Liver (tissue), 3 donors: ENCODE data around the gene SHMT2.

Experiments used
- EGR1 ChIP-seq, 2 donors: IDR thresholded peaks; 2 replicates each; pipeline ENCODE4 v1.6.1; 2016 to 2018; ENCODE audit warnings: antibody characterized with exemption in 2 of 2, low read depth in 2 of 2
- HNF4G ChIP-seq: IDR thresholded peaks from 2 replicates; pipeline ENCODE4 v1.6.1; 2016; ENCODE audit warnings: antibody characterized with exemption
- JUND ChIP-seq, 2 donors: IDR thresholded peaks; 2 replicates each; pipeline ENCODE4 v1.6.1; 2016; ENCODE audit warnings: antibody characterized with exemption in 2 of 2
- RAD21 ChIP-seq, 2 donors: IDR thresholded peaks; 2 replicates each; pipeline ENCODE4 v1.6.1; 2016; ENCODE audit warnings: antibody characterized with exemption in 2 of 2, mild to moderate bottlenecking in 2 of 2
- YY1 ChIP-seq: IDR thresholded peaks from 2 replicates; pipeline ENCODE4 v1.6.1; 2016; ENCODE audit warnings: antibody characterized with exemption, mild to moderate bottlenecking
- TF ChIP-seq, protein P1 (sequence below): fragments of 150-350 bp; IDR thresholded peaks from 2 replicates; pipeline ENCODE4 v1.5.1; 2017; ENCODE audit warnings: improper control_type of control experiment, low read depth, low read length; ENCODE audit not compliant: missing input control
- TF ChIP-seq, protein P2 (sequence below): IDR thresholded peaks from 2 replicates; pipeline ENCODE4 v1.6.1; 2016; ENCODE audit warnings: antibody characterized with exemption, mild to moderate bottlenecking
- TF ChIP-seq, protein P3 (sequence below): IDR thresholded peaks from 2 replicates; pipeline ENCODE4 v1.6.1; 2016; ENCODE audit warnings: antibody characterized with exemption
- donor health status: healthy.
- donor health status: healthy.

DNA sequence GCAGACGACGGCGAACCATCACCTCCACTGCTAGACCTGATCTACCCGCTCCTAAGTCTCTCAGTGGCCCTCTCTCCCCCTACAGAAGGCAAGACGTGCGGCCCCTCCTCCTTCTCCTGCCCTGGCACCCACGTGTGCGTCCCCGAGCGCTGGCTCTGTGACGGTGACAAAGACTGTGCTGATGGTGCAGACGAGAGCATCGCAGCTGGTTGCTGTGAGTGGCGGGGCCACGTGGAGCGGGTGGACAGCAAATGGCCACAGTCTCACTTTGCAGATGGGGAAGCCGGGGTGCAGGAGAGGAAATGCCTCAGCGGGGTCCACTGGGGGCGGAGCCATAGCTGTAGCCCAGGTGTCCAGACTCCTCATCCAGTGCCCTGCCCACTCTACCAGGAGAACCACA is 34.3 kb upstream of the SHMT2 start:
- TF ChIP-seq HNF4G, result no peak
- TF ChIP-seq JUND (IDR thresholded peaks at IDR 0.05), result no peak
- TF ChIP-seq, protein P1, sequence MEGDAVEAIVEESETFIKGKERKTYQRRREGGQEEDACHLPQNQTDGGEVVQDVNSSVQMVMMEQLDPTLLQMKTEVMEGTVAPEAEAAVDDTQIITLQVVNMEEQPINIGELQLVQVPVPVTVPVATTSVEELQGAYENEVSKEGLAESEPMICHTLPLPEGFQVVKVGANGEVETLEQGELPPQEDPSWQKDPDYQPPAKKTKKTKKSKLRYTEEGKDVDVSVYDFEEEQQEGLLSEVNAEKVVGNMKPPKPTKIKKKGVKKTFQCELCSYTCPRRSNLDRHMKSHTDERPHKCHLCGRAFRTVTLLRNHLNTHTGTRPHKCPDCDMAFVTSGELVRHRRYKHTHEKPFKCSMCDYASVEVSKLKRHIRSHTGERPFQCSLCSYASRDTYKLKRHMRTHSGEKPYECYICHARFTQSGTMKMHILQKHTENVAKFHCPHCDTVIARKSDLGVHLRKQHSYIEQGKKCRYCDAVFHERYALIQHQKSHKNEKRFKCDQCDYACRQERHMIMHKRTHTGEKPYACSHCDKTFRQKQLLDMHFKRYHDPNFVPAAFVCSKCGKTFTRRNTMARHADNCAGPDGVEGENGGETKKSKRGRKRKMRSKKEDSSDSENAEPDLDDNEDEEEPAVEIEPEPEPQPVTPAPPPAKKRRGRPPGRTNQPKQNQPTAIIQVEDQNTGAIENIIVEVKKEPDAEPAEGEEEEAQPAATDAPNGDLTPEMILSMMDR, result no peak
- TF ChIP-seq, protein P2, sequence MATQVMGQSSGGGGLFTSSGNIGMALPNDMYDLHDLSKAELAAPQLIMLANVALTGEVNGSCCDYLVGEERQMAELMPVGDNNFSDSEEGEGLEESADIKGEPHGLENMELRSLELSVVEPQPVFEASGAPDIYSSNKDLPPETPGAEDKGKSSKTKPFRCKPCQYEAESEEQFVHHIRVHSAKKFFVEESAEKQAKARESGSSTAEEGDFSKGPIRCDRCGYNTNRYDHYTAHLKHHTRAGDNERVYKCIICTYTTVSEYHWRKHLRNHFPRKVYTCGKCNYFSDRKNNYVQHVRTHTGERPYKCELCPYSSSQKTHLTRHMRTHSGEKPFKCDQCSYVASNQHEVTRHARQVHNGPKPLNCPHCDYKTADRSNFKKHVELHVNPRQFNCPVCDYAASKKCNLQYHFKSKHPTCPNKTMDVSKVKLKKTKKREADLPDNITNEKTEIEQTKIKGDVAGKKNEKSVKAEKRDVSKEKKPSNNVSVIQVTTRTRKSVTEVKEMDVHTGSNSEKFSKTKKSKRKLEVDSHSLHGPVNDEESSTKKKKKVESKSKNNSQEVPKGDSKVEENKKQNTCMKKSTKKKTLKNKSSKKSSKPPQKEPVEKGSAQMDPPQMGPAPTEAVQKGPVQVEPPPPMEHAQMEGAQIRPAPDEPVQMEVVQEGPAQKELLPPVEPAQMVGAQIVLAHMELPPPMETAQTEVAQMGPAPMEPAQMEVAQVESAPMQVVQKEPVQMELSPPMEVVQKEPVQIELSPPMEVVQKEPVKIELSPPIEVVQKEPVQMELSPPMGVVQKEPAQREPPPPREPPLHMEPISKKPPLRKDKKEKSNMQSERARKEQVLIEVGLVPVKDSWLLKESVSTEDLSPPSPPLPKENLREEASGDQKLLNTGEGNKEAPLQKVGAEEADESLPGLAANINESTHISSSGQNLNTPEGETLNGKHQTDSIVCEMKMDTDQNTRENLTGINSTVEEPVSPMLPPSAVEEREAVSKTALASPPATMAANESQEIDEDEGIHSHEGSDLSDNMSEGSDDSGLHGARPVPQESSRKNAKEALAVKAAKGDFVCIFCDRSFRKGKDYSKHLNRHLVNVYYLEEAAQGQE, result no peak
- TF ChIP-seq EGR1 (IDR thresholded peaks at IDR 0.05; ENCODE audit: low read depth in 2 of 2), result no peak
- no peak for TF ChIP-seq YY1
- TF ChIP-seq RAD21 (IDR thresholded peaks at IDR 0.05), result no peak
- TF ChIP-seq, protein P3, sequence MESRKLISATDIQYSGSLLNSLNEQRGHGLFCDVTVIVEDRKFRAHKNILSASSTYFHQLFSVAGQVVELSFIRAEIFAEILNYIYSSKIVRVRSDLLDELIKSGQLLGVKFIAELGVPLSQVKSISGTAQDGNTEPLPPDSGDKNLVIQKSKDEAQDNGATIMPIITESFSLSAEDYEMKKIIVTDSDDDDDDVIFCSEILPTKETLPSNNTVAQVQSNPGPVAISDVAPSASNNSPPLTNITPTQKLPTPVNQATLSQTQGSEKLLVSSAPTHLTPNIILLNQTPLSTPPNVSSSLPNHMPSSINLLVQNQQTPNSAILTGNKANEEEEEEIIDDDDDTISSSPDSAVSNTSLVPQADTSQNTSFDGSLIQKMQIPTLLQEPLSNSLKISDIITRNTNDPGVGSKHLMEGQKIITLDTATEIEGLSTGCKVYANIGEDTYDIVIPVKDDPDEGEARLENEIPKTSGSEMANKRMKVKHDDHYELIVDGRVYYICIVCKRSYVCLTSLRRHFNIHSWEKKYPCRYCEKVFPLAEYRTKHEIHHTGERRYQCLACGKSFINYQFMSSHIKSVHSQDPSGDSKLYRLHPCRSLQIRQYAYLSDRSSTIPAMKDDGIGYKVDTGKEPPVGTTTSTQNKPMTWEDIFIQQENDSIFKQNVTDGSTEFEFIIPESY, result no peak
